ENCODE data around the gene CLIP2. TPM values are rescaled to one million over a fixed set of nuclear protein-coding genes. Genes with fewer than 3 reads are reported as not detected.
"Not testable (repeated sequence)": the region's sequence is repeated elsewhere in the genome, so short reads cannot be mapped to it uniquely, and the experiment has no call there.

Gene CLIP2
- total RNA-seq, 4 donors from 2014 or later: 5.6 to 20.8 (median 10.2) TPM

DNA sequence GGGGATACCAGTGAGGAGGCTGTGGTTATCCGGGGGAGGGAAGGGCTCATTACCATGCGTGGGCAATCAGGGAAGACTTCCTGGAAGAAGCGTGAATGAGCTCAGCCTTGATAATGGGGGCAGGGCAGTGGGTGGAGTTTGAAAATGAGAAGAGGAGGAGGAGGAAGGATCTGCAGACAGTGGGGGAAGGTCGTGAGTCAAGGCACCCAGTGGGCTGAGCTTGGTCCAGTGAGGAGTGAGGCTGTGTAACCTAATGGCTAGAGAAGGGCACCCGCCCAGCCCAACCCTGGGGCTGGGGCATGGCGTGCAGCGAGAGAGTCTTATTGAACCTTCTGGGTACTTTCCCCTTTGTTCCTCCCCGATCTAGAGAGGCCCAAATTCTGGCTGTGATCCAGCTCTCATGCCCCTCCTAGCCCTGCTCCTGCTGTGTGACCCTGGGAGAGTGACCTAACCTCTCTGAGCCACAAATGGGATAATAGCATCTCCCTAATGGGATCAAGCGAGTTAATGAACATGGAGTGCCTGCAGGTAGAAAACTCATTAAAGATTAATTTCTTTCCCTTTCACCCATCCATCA is 31.5 kb downstream of the CLIP2 start:
- Histone ChIP-seq H3K27me3 (no peaks in the 10 kb centered on the region), H3K4me1 (peaks cover 0 to 10% (median 7%) of the 10 kb centered on the region in 3 donors), H3K4me3 (no peak overlapping the region), H3K9me3 (no peaks in the 10 kb centered on the region), H3K36me3 (peaks cover 0 to 48% (median 0%) of the 10 kb centered on the region in 3 donors), H3K27ac (no peak overlapping the region)
- TF ChIP-seq, protein P1, sequence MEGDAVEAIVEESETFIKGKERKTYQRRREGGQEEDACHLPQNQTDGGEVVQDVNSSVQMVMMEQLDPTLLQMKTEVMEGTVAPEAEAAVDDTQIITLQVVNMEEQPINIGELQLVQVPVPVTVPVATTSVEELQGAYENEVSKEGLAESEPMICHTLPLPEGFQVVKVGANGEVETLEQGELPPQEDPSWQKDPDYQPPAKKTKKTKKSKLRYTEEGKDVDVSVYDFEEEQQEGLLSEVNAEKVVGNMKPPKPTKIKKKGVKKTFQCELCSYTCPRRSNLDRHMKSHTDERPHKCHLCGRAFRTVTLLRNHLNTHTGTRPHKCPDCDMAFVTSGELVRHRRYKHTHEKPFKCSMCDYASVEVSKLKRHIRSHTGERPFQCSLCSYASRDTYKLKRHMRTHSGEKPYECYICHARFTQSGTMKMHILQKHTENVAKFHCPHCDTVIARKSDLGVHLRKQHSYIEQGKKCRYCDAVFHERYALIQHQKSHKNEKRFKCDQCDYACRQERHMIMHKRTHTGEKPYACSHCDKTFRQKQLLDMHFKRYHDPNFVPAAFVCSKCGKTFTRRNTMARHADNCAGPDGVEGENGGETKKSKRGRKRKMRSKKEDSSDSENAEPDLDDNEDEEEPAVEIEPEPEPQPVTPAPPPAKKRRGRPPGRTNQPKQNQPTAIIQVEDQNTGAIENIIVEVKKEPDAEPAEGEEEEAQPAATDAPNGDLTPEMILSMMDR (IDR thresholded peaks at IDR 0.05): no peak
- no peak for TF ChIP-seq POLR2A (IDR thresholded peaks at IDR 0.05)
- 60 to 65% methylated on average over 8 to 9 of the region's 9 CpGs for WGBS, 2 donors
- DNase-seq: no peak
- intact Hi-C loops (cut with DNase I): no loop called here

DNA sequence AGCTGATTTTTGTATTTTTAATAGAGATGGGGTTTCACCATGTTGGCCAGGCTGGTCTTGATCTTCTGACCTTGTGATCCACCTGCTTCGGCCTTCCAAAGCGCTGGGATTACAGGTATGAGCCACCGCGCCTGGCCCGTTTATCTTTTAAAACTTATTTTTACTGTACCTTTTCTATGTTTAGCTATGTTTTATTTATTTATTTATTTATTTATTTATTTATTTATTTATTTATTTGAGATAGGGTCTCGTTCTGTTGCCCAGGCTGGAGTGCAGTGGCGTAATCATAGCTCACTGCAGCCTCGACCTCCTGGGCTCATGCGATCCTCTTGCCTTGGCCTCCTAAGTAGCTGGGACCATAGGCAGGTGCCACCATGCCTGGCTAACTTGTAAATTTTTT is 33.7 kb downstream of the CLIP2 start:
- H3K27me3 ChIP-seq; DNase-seq; intact Hi-C loops (cut with DNase I); H3K27ac ChIP-seq; H3K4me3 ChIP-seq; H3K9me3 ChIP-seq: not testable (repeated sequence)
- 96 to 97% methylated on average over 9 of the region's 9 CpGs for WGBS, 2 donors
- Histone ChIP-seq H3K4me1 (peaks cover 0 to 10% (median 7%) of the 10 kb centered on the region in 3 donors), H3K36me3 (peaks cover 0 to 44% (median 0%) of the 10 kb centered on the region in 3 donors)

DNA sequence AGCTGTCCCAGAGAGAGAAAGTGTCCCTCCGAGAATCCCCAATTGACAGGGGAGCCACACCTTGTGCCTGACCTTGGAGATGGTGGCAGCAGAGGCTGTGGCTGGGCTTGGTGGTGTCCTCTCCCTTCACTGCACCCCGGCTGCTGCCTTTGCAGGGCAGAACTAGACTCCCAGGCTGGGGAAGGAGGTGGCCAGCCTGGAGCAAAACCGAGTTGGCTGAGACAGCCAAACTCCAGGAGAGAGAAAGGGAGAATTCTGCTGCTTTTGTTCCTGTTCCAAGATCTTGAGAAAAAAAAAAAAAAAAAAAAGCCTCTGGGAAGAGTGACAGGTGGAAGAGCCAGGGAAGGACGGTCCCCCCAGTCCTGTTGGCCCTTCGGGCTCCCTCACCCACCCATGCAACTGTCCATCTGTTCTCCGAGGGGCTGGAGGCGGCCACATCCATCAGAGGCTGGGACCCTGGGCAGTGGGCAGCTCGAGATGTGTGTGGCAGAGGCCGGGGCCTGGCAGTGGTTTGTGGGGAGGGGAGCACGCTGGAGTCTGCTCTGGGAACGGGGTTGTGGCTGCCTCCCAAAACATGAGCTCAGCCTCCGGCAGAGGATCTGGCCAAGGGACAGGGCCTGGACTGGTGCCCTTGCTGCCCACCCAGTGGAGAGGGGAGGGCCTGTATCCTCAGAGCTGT is 35.5 kb downstream of the CLIP2 start:
- Histone ChIP-seq H3K9me3 (no peaks in the 10 kb centered on the region), H3K36me3 (peaks cover 0 to 40% (median 0%) of the 10 kb centered on the region in 3 donors), H3K4me1 (peaks cover 0 to 10% (median 7%) of the 10 kb centered on the region in 3 donors), H3K27me3 (no peaks in the 10 kb centered on the region), H3K27ac (no peak overlapping the region), H3K4me3 (no peak overlapping the region)
- no peak for DNase-seq
- TF ChIP-seq POLR2A (IDR thresholded peaks at IDR 0.05): no peak
- 55 to 57% methylated on average over 9 of the region's 12 CpGs for WGBS, 2 donors
- intact Hi-C loops (cut with DNase I): no loop called here

DNA sequence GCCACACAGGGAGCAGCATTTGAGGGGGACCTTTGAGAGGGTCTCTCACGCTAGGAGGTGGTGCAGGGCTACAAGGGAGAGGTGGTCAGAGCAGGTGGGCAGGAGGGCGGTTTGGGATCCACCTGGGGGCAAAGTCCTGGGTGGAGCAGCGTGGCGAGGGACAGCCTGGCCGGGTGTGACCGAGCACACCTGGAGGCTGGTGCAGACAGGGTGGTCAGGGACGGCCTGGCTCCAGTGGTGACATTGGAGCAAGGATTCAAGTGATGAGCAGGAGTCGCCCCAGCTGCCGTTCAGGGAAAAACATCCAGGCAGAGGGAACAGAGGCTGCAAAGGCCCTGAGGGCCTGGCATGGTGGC is 36.0 kb downstream of the CLIP2 start:
- no peak for DNase-seq
- Histone ChIP-seq H3K4me1 (peaks cover 0 to 10% (median 7%) of the 10 kb centered on the region in 3 donors), H3K4me3 (no peak overlapping the region), H3K36me3 (peaks cover 0 to 39% (median 0%) of the 10 kb centered on the region in 3 donors), H3K27ac (no peak overlapping the region), H3K27me3 (no peaks in the 10 kb centered on the region), H3K9me3 (no peaks in the 10 kb centered on the region)
- WGBS, 2 donors: 96% methylated on average over 4 of the region's 9 CpGs; no CpG with 5 or more reads in 1 of the 2 donors
- intact Hi-C loops (cut with DNase I): no loop called here
- TF ChIP-seq POLR2A (IDR thresholded peaks at IDR 0.05): no peak
- TF ChIP-seq, protein P1 (IDR thresholded peaks at IDR 0.05): no peak

- Histone ChIP-seq H3K4me3 (no peak overlapping the region), H3K27me3 (no peaks in the 10 kb centered on the region), H3K9me3 (no peaks in the 10 kb centered on the region), H3K36me3 (peaks cover 0 to 13% (median 0%) of the 10 kb centered on the region in 3 donors), H3K27ac (no peak overlapping the region), H3K4me1 (peaks cover 0 to 8% (median 7%) of the 10 kb centered on the region in 3 donors)
- TF ChIP-seq, protein P1 (IDR thresholded peaks at IDR 0.05): no peak
- no peak for TF ChIP-seq POLR2A (IDR thresholded peaks at IDR 0.05)
- no peak for DNase-seq
- 63 to 83% methylated on average over 6 to 7 of the region's 7 CpGs for WGBS, 2 donors
- intact Hi-C loops (cut with DNase I): no loop called here
Observed at GRCh38 chr7:74329225-74329624, 40.0 kb downstream of the CLIP2 start.

GRCh38 chr7:74332373-74333176 is 43.4 kb downstream of the CLIP2 start:
- no peak overlapping the region for H3K4me3 ChIP-seq
- no peak for TF ChIP-seq POLR2A (IDR thresholded peaks at IDR 0.05)
- TF ChIP-seq, protein P1 (IDR thresholded peaks at IDR 0.05): no peak
- H3K27me3 ChIP-seq: no peaks in the 10 kb centered on the region
- WGBS, 2 donors: 79 to 90% methylated on average over 7 to 13 of the region's 17 CpGs
- H3K27ac ChIP-seq: no peak overlapping the region
- intact Hi-C loops (cut with DNase I): no loop called here
- H3K36me3 ChIP-seq: peaks cover 0 to 8% (median 0%) of the 10 kb centered on the region in 3 donors
- H3K9me3 ChIP-seq: no peaks in the 10 kb centered on the region
- DNase-seq: no peak
- H3K4me1 ChIP-seq: no peaks in the 10 kb centered on the region

Data from esophagus squamous epithelium (tissue), 5 donors.